ENCODE data around the gene GAL3ST3. TPM values are rescaled to one million over a fixed set of nuclear protein-coding genes. Genes with fewer than 3 reads are reported as not detected.
A peak's percentile ranks its signal among the peaks of the same experiment; 100 is the strongest.

Gene GAL3ST3
- total RNA-seq, 1 experiment from 2014 or later: 21.7 TPM

DNA sequence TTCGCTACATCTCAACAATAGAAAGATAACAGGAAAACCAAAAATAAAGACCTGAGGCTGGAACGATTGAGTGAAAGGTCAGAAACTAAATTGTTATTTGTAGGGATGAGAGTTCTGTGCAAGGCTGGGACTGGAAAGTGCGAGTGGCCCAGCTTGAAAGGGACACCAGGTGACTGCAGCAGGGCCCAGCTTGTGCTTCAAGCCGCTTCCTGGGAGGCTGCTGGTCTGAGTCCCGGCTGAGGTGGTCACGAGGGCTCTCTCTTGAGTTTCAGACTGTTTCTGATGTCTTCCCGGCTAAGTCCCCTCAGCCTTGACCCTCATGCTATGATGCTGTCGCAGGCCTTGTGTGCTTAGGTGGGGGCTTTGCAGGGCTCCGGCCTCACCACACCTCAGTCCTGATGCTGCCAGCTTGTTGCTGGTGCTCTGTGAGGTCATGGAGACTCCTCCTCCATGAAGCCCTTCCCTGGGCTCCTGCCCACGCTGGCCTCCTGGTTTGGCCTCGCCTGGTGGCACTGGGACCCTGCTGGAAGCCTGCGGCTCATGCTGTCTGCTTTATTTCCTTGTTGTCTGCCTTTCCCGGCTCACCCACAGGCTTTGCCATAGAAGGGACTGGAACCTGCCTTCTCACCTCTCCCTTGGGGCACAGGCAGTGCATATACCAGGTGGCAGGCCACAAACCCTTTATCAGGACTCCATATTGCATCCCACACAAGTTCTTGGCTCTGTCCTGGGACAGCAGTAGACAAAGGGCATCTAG is 42.6 kb downstream of the GAL3ST3 start:
- H3K36me3 ChIP-seq (replicated peaks; ENCODE audit: control insufficient read depth, insufficient read depth, low read length): peaks cover 10% of the 10 kb centered on the region
- H3K4me3 ChIP-seq (ENCODE audit: insufficient read depth, low read depth, low read length): no peak overlapping the region
- no peaks in the 10 kb centered on the region for H3K27me3 ChIP-seq (ENCODE audit: control insufficient read depth, insufficient read depth, low read length)
- DNase-seq: peak; percentile 49

DNA sequence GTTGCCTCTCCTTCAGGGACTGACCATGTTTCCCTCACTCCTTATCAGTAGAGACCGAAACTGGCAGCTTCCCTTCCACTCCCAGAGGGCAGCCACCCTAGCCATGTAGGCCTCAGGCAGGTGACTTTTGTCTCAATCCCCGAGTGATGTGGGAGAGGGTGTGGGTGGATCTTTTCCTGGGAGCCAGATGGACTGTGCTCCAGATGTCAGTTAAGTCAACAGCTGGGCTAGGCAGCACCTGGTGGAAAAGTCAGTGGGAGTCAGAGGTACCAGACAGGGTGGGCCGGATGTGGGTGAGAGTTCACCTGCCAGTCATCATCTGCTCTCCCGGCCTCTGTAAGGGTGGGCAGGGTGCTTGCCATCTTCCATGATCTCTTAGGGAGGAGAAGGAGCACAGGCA is 44.8 kb downstream of the GAL3ST3 start:
- Histone ChIP-seq H3K4me3 (ENCODE audit: insufficient read depth, low read depth, low read length) (no peak overlapping the region), H3K36me3 (replicated peaks; ENCODE audit: control insufficient read depth, insufficient read depth, low read length) (peaks cover 21% of the 10 kb centered on the region), H3K27me3 (ENCODE audit: control insufficient read depth, insufficient read depth, low read length) (no peaks in the 10 kb centered on the region)
- DNase-seq: no peak

DNA sequence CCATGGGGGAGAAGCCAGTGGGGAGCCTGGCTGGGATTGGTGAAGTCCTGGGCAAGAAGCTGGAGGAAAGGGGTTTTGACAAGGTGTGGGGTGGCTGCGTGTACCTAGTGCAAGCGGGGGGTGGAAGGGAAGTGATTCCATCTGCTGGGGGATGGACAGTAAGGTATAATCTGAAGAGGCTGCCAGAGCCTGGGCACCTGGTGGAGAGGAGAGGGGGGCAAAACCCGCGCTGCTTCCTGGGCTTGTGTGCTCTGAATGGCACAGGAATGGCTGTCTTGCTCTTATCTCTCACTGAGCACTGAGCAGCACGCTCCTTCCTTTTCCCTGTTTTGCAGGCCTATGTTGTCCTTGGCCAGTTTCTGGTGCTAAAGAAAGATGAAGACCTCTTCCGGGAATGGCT is 45.7 kb downstream of the GAL3ST3 start:
- peak; percentile 36 for DNase-seq
- Histone ChIP-seq H3K36me3 (replicated peaks; ENCODE audit: control insufficient read depth, insufficient read depth, low read length) (peaks cover 28% of the 10 kb centered on the region), H3K27me3 (ENCODE audit: control insufficient read depth, insufficient read depth, low read length) (no peaks in the 10 kb centered on the region), H3K4me3 (ENCODE audit: insufficient read depth, low read depth, low read length) (peak overlapping the region; percentile 69)

DNA sequence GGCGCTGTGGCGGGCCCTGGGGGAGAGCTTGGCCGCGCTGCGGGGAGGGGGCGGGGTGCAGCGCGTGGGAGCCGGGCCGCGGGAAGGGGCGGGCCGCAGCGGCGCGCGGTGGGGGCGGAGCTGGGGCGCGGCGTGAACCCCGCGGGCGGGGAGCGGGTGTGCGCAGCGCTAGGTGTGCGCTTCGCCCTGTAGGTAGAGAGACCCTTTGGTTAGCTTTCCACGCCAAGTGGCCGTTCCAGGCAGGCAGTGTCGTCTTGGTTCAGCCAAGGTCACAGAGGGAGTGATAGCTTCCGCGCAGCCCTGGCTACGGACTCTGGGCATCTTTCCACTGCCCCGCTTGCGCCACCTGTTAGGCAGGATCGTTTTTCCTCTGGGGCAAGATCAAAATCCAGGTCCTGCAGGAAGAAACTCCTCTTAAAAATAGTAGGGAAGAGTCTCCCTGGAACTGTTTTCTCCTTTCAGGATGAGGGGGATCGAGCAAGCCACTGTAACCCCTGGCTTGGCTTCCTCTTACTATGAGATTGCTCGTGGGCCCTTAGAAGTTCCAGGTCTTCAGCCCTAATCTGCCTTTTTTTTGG is 46.2 kb downstream of the GAL3ST3 start:
- no peak for DNase-seq
- peaks cover 32% of the 10 kb centered on the region for H3K36me3 ChIP-seq (replicated peaks; ENCODE audit: control insufficient read depth, insufficient read depth, low read length)
- H3K27me3 ChIP-seq (ENCODE audit: control insufficient read depth, insufficient read depth, low read length): no peaks in the 10 kb centered on the region
- peak overlapping the region; percentile 69 for H3K4me3 ChIP-seq (ENCODE audit: insufficient read depth, low read depth, low read length)

DNA sequence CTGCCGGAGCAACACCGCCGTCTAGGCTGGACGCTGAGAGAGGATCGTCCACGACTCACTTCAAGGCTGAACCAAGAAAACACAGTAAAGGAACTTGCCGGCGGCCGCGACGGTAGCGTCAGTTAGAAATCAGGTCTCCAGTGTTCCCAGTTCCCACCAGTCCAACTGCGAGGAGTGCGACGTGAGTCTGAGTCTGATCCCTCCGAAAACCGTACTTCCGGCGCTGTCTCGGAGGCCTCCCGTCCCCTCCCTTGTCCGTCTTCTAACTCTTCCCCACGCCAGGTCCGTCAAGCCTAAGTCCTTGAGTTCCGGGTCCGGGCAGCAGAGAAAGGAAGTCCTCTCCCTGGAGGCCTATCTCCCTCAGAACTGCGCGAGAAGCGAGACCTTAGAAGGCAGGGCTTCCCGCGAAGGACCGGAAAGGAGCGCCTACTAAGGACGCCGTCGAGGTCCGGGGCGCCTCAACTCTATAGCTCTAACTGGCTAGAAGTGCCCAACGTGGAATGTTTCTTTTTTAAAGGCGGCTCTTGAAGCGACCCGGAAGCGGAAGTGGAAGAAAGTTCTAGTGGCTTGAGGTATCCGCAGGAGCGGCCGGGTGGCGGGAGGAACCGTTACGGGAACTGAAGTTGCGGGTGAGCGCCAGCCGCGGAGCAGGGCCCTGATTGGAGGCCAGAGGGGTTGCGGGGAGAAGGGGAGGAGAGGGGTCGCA is 46.9 kb downstream of the GAL3ST3 start, which contains the start of the genes BANF1 and EIF1AD:
Gene BANF1 (plus strand): TSS at position 562 of the 706 bp plus-strand sequence. CDS start 748 bp downstream, outside the sequence.
Gene EIF1AD (minus strand): TSS at position 216 of the 706 bp plus-strand sequence. CDS start 1,768 bp downstream, outside the sequence.
- no peaks in the 10 kb centered on the region for H3K27me3 ChIP-seq (ENCODE audit: control insufficient read depth, insufficient read depth, low read length)
- peak within 1 kb of the TSS; percentile 69 for H3K4me3 ChIP-seq (ENCODE audit: insufficient read depth, low read depth, low read length)
- peak; percentile 95 for DNase-seq
- peaks cover 37% of the 10 kb centered on the region for H3K36me3 ChIP-seq (replicated peaks; ENCODE audit: control insufficient read depth, insufficient read depth, low read length)

DNA sequence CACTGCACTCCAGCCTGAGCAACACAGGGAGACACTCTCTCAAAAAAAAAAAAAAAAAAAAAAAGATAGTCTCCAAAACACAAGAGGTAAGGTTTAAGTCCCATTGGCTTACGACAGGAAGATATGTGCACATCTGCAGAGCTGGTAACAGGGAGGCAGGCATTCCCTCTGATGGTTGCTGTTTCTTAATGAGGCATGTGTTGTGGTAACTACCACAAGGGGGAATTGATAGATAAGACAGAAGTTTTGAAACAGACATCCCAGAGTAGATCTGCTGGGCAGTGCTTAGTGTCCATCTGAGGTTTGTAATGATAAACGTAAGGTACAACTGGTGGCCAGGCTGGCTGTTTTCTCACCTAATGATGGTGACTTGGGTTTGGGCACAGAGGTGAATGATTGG is 51.7 kb downstream of the GAL3ST3 start:
- H3K4me3 ChIP-seq (ENCODE audit: insufficient read depth, low read depth, low read length): no peak overlapping the region
- DNase-seq: no peak
- peaks cover 27% of the 10 kb centered on the region for H3K36me3 ChIP-seq (replicated peaks; ENCODE audit: control insufficient read depth, insufficient read depth, low read length)
- no peaks in the 10 kb centered on the region for H3K27me3 ChIP-seq (ENCODE audit: control insufficient read depth, insufficient read depth, low read length)

DNA sequence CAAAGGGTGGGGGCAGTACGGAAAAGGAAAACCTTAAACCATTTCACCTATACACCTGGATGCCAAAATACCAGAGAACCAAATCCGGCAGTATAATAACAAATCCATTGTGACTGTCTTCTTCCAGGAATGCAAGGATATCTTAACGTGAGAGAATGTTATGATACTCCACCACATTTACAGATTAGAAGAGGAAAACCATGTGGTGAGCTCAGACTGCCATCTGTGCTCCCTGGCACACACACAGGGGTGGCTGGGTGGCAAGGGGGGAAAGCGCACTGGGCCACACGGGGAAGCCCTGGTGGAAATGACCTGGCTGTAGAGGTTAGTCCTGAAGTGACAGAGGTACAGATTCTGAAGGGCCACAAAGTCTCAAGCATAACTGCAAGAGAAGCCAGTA is 56.9 kb downstream of the GAL3ST3 start:
- Histone ChIP-seq H3K27me3 (ENCODE audit: control insufficient read depth, insufficient read depth, low read length) (no peaks in the 10 kb centered on the region), H3K36me3 (replicated peaks; ENCODE audit: control insufficient read depth, insufficient read depth, low read length) (no peaks in the 10 kb centered on the region), H3K4me3 (ENCODE audit: insufficient read depth, low read depth, low read length) (no peak overlapping the region)
- DNase-seq: no peak

Other genes starting within 250 kb of the GAL3ST3 start
- 0.26 and 0.80 TPM in 2 replicates for gene SNX32, start 215.2 kb downstream of the GAL3ST3 start, total RNA-seq (2014; rRNA removed; shearing (Covaris generic))
- 916 and 1,083 TPM in 2 replicates for gene CFL1, start 191.0 kb downstream of the GAL3ST3 start, total RNA-seq (2014; rRNA removed; shearing (Covaris generic))
- gene MUS81, start 188.7 kb downstream of the GAL3ST3 start, total RNA-seq (2014; rRNA removed; shearing (Covaris generic)): 38.0 and 49.7 TPM in 2 replicates
- gene EFEMP2, start 176.4 kb downstream of the GAL3ST3 start, total RNA-seq (2014; rRNA removed; shearing (Covaris generic)): 8.5 and 13.2 TPM in 2 replicates
- not detected in 2 replicates for gene CTSW, start 169.3 kb downstream of the GAL3ST3 start, total RNA-seq (2014; rRNA removed; shearing (Covaris generic))
- gene FIBP, start 160.7 kb downstream of the GAL3ST3 start, total RNA-seq (2014; rRNA removed; shearing (Covaris generic)): 113 and 139 TPM in 2 replicates
- 39.2 and 42.4 TPM in 2 replicates for gene CCDC85B, start 158.5 kb downstream of the GAL3ST3 start, total RNA-seq (2014; rRNA removed; shearing (Covaris generic))
- 0.48 and 1.0 TPM in 2 replicates for gene FOSL1, start 148.8 kb downstream of the GAL3ST3 start, total RNA-seq (2014; rRNA removed; shearing (Covaris generic))
- gene C11orf68, start 130.1 kb downstream of the GAL3ST3 start, total RNA-seq (2014; rRNA removed; shearing (Covaris generic)): 23.9 and 29.1 TPM in 2 replicates
- gene DRAP1, start 129.7 kb downstream of the GAL3ST3 start, total RNA-seq (2014; rRNA removed; shearing (Covaris generic)): 88.1 and 97.5 TPM in 2 replicates
- gene TSGA10IP, start 103.7 kb downstream of the GAL3ST3 start, total RNA-seq (2014; rRNA removed; shearing (Covaris generic)): 1.7 and 4.1 TPM in 2 replicates
- gene SART1, start 87.4 kb downstream of the GAL3ST3 start, total RNA-seq (2014; rRNA removed; shearing (Covaris generic)): 27.5 and 34.6 TPM in 2 replicates
- 37.7 and 39.9 TPM in 2 replicates for gene EIF1AD, start 47.0 kb downstream of the GAL3ST3 start, total RNA-seq (2014; rRNA removed; shearing (Covaris generic))
- gene BANF1, start 46.7 kb downstream of the GAL3ST3 start, total RNA-seq (2014; rRNA removed; shearing (Covaris generic)): 42.8 and 57.4 TPM in 2 replicates
- gene CST6, start 37.2 kb downstream of the GAL3ST3 start, total RNA-seq (2014; rRNA removed; shearing (Covaris generic)): 0.48 TPM in 1 of 2 replicates, not detected in the other
- gene CATSPER1, start 22.7 kb downstream of the GAL3ST3 start, total RNA-seq (2014; rRNA removed; shearing (Covaris generic)): not detected in 2 replicates
- gene SF3B2, start 3.2 kb upstream of the GAL3ST3 start, total RNA-seq (2014; rRNA removed; shearing (Covaris generic)): 194 and 221 TPM in 2 replicates
- 16.2 and 20.1 TPM in 2 replicates for gene PACS1, start 21.1 kb upstream of the GAL3ST3 start, total RNA-seq (2014; rRNA removed; shearing (Covaris generic))
- gene KLC2, start 208.5 kb upstream of the GAL3ST3 start, total RNA-seq (2014; rRNA removed; shearing (Covaris generic)): 21.5 and 28.1 TPM in 2 replicates
- 140 and 165 TPM in 2 replicates for gene RAB1B, start 219.5 kb upstream of the GAL3ST3 start, total RNA-seq (2014; rRNA removed; shearing (Covaris generic))
- gene CNIH2, start 229.0 kb upstream of the GAL3ST3 start, total RNA-seq (2014; rRNA removed; shearing (Covaris generic)): 3.5 and 12.0 TPM in 2 replicates
- gene YIF1A, start 240.0 kb upstream of the GAL3ST3 start, total RNA-seq (2014; rRNA removed; shearing (Covaris generic)): 117 and 125 TPM in 2 replicates
- gene TMEM151A, start 242.7 kb upstream of the GAL3ST3 start, total RNA-seq (2014; rRNA removed; shearing (Covaris generic)): 0.42 and 0.85 TPM in 2 replicates